ENCODE measurements around the gene CLDN2. TPM values are rescaled to one million over a fixed set of nuclear protein-coding genes. Genes with fewer than 3 reads are reported as not detected.

The CLDN2 gene
- total RNA-seq, 1 donor = not detected

DNA sequence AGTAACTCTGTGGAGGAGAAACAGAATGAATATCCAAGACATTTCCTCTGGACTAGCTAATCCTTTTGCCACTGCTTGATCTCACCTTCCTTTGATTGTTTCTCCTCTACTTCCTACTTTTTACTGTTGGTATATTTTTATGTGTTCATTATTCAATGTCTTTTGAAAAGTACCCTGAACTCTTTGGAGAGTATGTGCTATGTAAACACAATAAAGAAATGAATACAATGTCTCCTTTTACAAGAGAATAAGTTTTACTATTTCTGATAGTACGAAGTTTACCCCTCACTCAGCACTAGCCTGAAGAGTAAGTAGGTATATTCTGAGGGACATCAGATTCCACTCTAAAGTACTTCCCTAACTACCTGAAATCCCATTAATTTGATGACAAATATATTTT is 19.9 kb downstream of the CLDN2 start:
- Histone ChIP-seq H3K4me1 (ENCODE audit: insufficient read depth, low read length) (no peaks in the 10 kb centered on the region), H4K20me1 (ENCODE audit: insufficient read depth, low read length) (no peaks in the 10 kb centered on the region), H3K9me3 (ENCODE audit: low read depth, low read length) (no peaks in the 10 kb centered on the region), H3K36me3 (ENCODE audit: insufficient read depth, low read length) (peaks cover 18% of the 10 kb centered on the region), H3K4me3 (ENCODE audit: insufficient read depth, low read length) (no peak overlapping the region), H3K4me2 (ENCODE audit: insufficient read depth, low read length) (no peak overlapping the region), H3K27ac (ENCODE audit: low read depth, low read length) (no peak overlapping the region), H2AFZ (ENCODE audit: low read length) (no peak overlapping the region), H3K27me3 (ENCODE audit: insufficient read depth, low read length) (peaks cover 13% of the 10 kb centered on the region), H3K79me2 (ENCODE audit: insufficient read depth, low read length) (no peaks in the 10 kb centered on the region)
- DNase-seq (ENCODE audit: insufficient read length, low spot score, missing footprints) = no peak
- TF ChIP-seq, protein P1, sequence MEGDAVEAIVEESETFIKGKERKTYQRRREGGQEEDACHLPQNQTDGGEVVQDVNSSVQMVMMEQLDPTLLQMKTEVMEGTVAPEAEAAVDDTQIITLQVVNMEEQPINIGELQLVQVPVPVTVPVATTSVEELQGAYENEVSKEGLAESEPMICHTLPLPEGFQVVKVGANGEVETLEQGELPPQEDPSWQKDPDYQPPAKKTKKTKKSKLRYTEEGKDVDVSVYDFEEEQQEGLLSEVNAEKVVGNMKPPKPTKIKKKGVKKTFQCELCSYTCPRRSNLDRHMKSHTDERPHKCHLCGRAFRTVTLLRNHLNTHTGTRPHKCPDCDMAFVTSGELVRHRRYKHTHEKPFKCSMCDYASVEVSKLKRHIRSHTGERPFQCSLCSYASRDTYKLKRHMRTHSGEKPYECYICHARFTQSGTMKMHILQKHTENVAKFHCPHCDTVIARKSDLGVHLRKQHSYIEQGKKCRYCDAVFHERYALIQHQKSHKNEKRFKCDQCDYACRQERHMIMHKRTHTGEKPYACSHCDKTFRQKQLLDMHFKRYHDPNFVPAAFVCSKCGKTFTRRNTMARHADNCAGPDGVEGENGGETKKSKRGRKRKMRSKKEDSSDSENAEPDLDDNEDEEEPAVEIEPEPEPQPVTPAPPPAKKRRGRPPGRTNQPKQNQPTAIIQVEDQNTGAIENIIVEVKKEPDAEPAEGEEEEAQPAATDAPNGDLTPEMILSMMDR (IDR thresholded peaks at IDR 0.05; ENCODE audit: extremely low read depth, low read depth, low read length) = no peak

DNA sequence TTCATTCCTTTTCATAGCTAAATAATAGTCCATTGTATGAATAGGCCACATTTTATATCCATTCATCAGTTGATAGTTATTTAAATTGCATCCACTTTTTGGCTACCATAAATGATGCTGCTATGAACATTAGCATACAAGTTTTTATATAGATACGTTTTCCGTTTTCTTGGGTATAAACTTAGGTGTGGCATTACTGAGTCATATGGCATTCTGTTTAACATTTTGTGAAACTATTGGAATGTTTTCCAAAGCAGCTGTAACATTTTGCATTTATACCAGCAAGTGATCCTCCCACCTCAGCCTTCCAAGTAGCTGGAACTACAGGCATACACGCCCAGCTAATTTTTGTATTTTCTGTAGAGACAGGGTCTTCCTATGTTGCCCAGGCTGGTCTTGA is 26.3 kb downstream of the CLDN2 start:
- Histone ChIP-seq H3K79me2 (ENCODE audit: insufficient read depth, low read length) (no peaks in the 10 kb centered on the region), H2AFZ (ENCODE audit: low read length) (no peak overlapping the region), H4K20me1 (ENCODE audit: insufficient read depth, low read length) (no peaks in the 10 kb centered on the region), H3K4me1 (ENCODE audit: insufficient read depth, low read length) (no peaks in the 10 kb centered on the region), H3K4me2 (ENCODE audit: insufficient read depth, low read length) (no peak overlapping the region), H3K27me3 (ENCODE audit: insufficient read depth, low read length) (peaks cover 4% of the 10 kb centered on the region), H3K27ac (ENCODE audit: low read depth, low read length) (no peak overlapping the region), H3K4me3 (ENCODE audit: insufficient read depth, low read length) (no peak overlapping the region), H3K9me3 (ENCODE audit: low read depth, low read length) (no peaks in the 10 kb centered on the region), H3K36me3 (ENCODE audit: insufficient read depth, low read length) (peaks cover 15% of the 10 kb centered on the region)
- TF ChIP-seq, protein P1 (IDR thresholded peaks at IDR 0.05; ENCODE audit: extremely low read depth, low read depth, low read length) = no peak
- DNase-seq (ENCODE audit: insufficient read length, low spot score, missing footprints) = no peak

DNA sequence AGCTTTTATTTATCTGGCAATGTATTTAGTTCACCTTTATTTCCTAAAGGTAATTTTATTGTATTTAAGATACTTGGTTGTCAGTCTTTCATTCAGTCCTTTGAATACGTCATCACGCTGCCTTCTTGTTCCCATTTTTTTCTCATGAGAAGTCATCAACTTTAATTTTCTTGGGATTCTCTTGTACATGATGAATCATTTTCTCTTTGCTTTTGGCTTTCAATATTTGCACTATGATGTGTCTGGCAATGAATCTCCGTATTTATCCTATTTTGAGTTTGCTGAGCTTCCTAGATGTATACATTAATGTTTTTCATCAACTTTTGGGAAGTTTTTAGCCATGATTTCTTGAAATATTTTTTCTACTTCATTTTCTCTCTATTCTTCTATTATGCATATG is 28.4 kb downstream of the CLDN2 start:
- Histone ChIP-seq H3K4me2 (ENCODE audit: insufficient read depth, low read length) (no peak overlapping the region), H3K27ac (ENCODE audit: low read depth, low read length) (no peak overlapping the region), H3K79me2 (ENCODE audit: insufficient read depth, low read length) (no peaks in the 10 kb centered on the region), H3K4me3 (ENCODE audit: insufficient read depth, low read length) (no peak overlapping the region), H3K36me3 (ENCODE audit: insufficient read depth, low read length) (no peaks in the 10 kb centered on the region), H4K20me1 (ENCODE audit: insufficient read depth, low read length) (no peaks in the 10 kb centered on the region), H3K4me1 (ENCODE audit: insufficient read depth, low read length) (no peaks in the 10 kb centered on the region), H3K9me3 (ENCODE audit: low read depth, low read length) (no peaks in the 10 kb centered on the region), H3K27me3 (ENCODE audit: insufficient read depth, low read length) (peaks cover 10% of the 10 kb centered on the region), H2AFZ (ENCODE audit: low read length) (no peak overlapping the region)
- TF ChIP-seq, protein P1 (IDR thresholded peaks at IDR 0.05; ENCODE audit: extremely low read depth, low read depth, low read length) = no peak
- peak; percentile 14 for DNase-seq (ENCODE audit: insufficient read length, low spot score, missing footprints)

DNA sequence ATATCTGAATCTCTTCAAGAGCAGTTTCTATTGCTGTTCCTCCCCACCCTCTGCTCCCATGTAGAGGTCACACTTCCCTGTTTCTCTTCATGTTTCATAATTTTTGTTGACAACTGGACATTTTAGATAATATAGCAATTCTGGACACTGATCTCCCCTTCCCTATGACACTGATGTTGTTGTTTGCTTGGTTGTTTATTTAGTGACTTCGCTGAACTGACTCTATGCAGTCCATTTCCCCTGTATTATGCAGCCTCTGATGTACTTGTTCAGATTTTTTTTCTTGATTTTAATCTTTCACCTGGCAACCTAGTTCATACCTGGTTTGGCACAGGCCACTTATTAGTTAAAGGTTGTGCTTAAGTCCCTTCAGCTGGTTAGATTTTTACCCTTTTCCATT is 29.2 kb downstream of the CLDN2 start:
- no peaks in the 10 kb centered on the region for H3K36me3 ChIP-seq (ENCODE audit: insufficient read depth, low read length)

More for the DNA sequence above, 29.2 kb downstream of the CLDN2 start:
- peaks cover 10% of the 10 kb centered on the region for H3K27me3 ChIP-seq (ENCODE audit: insufficient read depth, low read length)
- no peak overlapping the region for H3K27ac ChIP-seq (ENCODE audit: low read depth, low read length)
- TF ChIP-seq, protein P1 (IDR thresholded peaks at IDR 0.05; ENCODE audit: extremely low read depth, low read depth, low read length) = no peak
- no peaks in the 10 kb centered on the region for H4K20me1 ChIP-seq (ENCODE audit: insufficient read depth, low read length)
- H2AFZ ChIP-seq (ENCODE audit: low read length) = no peak overlapping the region
- H3K4me3 ChIP-seq (ENCODE audit: insufficient read depth, low read length) = no peak overlapping the region
- no peak overlapping the region for H3K4me2 ChIP-seq (ENCODE audit: insufficient read depth, low read length)
- no peaks in the 10 kb centered on the region for H3K79me2 ChIP-seq (ENCODE audit: insufficient read depth, low read length)
- no peak for DNase-seq (ENCODE audit: insufficient read length, low spot score, missing footprints)
- no peaks in the 10 kb centered on the region for H3K9me3 ChIP-seq (ENCODE audit: low read depth, low read length)
- no peaks in the 10 kb centered on the region for H3K4me1 ChIP-seq (ENCODE audit: insufficient read depth, low read length)

All from osteoblast (primary cell).